SH-SY5Y (cell line): Measurements from ENCODE around the gene KCNB1.

ENCODE experiments used
- GATA2 ChIP-seq: IDR thresholded peaks from 2 replicates; pipeline ENCODE4 v1.6.1; 2011; ENCODE audit warnings: mild to moderate bottlenecking, low read depth, low read length
- GATA3 ChIP-seq: IDR thresholded peaks from 2 replicates; pipeline ENCODE4 v1.6.1; 2011; ENCODE audit warnings: low read depth, mild to moderate bottlenecking, low read length, moderate library complexity

- TF ChIP-seq GATA2: no peak
- TF ChIP-seq GATA3: no peak
Measured at GRCh38 chr20:49404461-49404860, 78.0 kb downstream of the KCNB1 start.
